ENCODE data around the gene HSCB.
"Not testable (repeated sequence)": the region's sequence is repeated elsewhere in the genome, so short reads cannot be mapped to it uniquely, and the experiment has no call there.

The HSCB gene

DNA sequence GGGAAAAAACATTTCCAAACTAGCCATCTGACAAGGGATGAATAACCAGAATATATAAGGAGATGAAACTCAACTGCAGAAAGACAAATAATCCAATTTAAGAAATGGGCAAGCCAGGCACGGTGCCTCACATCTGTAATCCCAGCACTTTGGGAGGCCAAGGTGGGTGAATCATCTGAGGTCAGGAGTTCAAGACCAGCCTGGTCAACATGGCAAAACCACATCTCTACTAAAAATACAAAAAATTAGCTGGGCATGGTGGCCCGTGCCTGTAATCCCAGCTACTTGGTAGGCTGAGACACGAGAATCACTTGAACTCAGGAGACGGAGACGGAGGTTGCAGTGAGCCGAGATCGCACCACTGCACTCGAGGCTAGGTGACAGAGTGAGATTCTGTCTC is 3.0 kb upstream of the HSCB start:
- H3K9me3 ChIP-seq (ENCODE audit: control insufficient read depth in 5 of 5, low read length in 5 of 5); H3K9ac ChIP-seq (ENCODE audit: low read length in 5 of 5); H3K27me3 ChIP-seq (ENCODE audit: control insufficient read depth in 5 of 5, insufficient read depth in 4 of 5, low read length in 5 of 5); H3K36me3 ChIP-seq (ENCODE audit: control insufficient read depth in 5 of 5, insufficient read depth in 5 of 5, low read length in 5 of 5); H3K4me3 ChIP-seq (ENCODE audit: low read depth in 1 of 5, low read length in 5 of 5); H3K27ac ChIP-seq (ENCODE audit: low read depth, low read length): not testable (repeated sequence)
- H3K4me1 ChIP-seq (ENCODE audit: control insufficient read depth in 5 of 5, insufficient read depth in 5 of 5, low read length in 5 of 5) = peaks cover 2 to 21% (median 13%) of the 10 kb centered on the region in 5 donors

GRCh38 chr22:28741200-28741784 is 547 bp upstream of the HSCB start:
- Histone ChIP-seq H3K4me1 (ENCODE audit: control insufficient read depth in 5 of 5, insufficient read depth in 5 of 5, low read length in 5 of 5) (peaks cover 2 to 21% (median 13%) of the 10 kb centered on the region in 5 donors), H3K9me3 (ENCODE audit: control insufficient read depth in 5 of 5, low read length in 5 of 5) (no peaks in the 10 kb centered on the region), H3K27ac (ENCODE audit: low read depth, low read length) (peak overlapping the region; percentile 99), H3K9ac (ENCODE audit: low read length in 5 of 5) (peak overlapping the region in 3 of 5 donors; percentile 4 to 99 (median 71)), H3K36me3 (ENCODE audit: control insufficient read depth in 5 of 5, insufficient read depth in 5 of 5, low read length in 5 of 5) (peaks cover 5 to 25% (median 15%) of the 10 kb centered on the region in 5 donors), H3K27me3 (ENCODE audit: control insufficient read depth in 5 of 5, insufficient read depth in 4 of 5, low read length in 5 of 5) (no peaks in the 10 kb centered on the region), H3K4me3 (ENCODE audit: low read depth in 1 of 5, low read length in 5 of 5) (peak overlapping the region; percentile 81 to 96 (median 90))

DNA sequence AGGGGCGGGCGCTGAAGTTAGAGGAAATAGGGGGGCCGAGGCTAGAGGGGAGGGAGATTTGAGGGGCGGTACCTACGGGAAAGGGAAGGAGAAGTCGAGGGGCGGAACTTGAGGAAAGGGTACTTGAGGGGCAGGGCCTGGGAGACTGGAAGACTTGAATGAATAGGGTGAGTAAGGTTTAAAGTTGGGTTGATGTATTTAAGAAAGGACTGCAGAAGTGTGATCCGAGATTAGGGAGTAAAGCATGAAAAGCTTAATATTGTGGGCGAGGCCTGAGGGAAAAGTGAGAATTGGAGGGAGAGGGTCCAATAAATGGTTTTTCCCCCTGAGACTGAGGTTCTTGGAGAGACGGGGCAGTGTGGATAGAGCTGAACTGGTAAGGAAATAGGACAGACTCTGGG is 723 bp downstream of the HSCB start:
- H3K9me3 ChIP-seq (ENCODE audit: control insufficient read depth in 5 of 5, low read length in 5 of 5) = no peaks in the 10 kb centered on the region
- H3K27ac ChIP-seq (ENCODE audit: low read depth, low read length) = peak overlapping the region; percentile 99
- H3K36me3 ChIP-seq (ENCODE audit: control insufficient read depth in 5 of 5, insufficient read depth in 5 of 5, low read length in 5 of 5) = peaks cover 7 to 37% (median 24%) of the 10 kb centered on the region in 5 donors
- peak overlapping the region; percentile 60 to 98 (median 89) for H3K9ac ChIP-seq (ENCODE audit: low read length in 5 of 5)
- H3K4me1 ChIP-seq (ENCODE audit: control insufficient read depth in 5 of 5, insufficient read depth in 5 of 5, low read length in 5 of 5) = peaks cover 2 to 21% (median 13%) of the 10 kb centered on the region in 5 donors
- no peaks in the 10 kb centered on the region for H3K27me3 ChIP-seq (ENCODE audit: control insufficient read depth in 5 of 5, insufficient read depth in 4 of 5, low read length in 5 of 5)
- H3K4me3 ChIP-seq (ENCODE audit: low read depth in 1 of 5, low read length in 5 of 5) = peak overlapping the region; percentile 81 to 96 (median 90)

DNA sequence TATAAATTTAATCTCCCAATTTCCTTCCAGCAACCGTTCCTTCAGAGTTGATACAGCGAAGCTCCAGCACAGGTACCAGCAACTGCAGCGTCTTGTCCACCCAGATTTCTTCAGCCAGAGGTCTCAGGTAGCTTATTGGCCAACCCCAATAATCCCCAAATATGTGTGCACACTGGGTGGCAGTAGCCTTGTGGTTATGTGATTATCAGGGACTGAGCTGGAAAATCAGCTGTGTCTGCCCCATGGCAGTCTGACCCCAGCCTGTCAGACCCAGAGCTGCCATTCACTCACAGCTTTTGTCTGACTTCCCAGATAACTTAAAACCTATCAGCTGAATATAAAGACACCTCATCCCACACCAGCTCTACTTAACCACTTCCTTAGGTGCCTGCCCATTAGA is 2.0 kb downstream of the HSCB start:
- peaks cover 2 to 21% (median 13%) of the 10 kb centered on the region in 5 donors for H3K4me1 ChIP-seq (ENCODE audit: control insufficient read depth in 5 of 5, insufficient read depth in 5 of 5, low read length in 5 of 5)
- H3K9me3 ChIP-seq (ENCODE audit: control insufficient read depth in 5 of 5, low read length in 5 of 5) = no peaks in the 10 kb centered on the region
- H3K27ac ChIP-seq (ENCODE audit: low read depth, low read length) = no peak overlapping the region
- H3K9ac ChIP-seq (ENCODE audit: low read length in 5 of 5) = no peak overlapping the region
- peaks cover 8 to 46% (median 29%) of the 10 kb centered on the region in 5 donors for H3K36me3 ChIP-seq (ENCODE audit: control insufficient read depth in 5 of 5, insufficient read depth in 5 of 5, low read length in 5 of 5)
- no peaks in the 10 kb centered on the region for H3K27me3 ChIP-seq (ENCODE audit: control insufficient read depth in 5 of 5, insufficient read depth in 4 of 5, low read length in 5 of 5)
- no peak overlapping the region for H3K4me3 ChIP-seq (ENCODE audit: low read depth in 1 of 5, low read length in 5 of 5)

DNA sequence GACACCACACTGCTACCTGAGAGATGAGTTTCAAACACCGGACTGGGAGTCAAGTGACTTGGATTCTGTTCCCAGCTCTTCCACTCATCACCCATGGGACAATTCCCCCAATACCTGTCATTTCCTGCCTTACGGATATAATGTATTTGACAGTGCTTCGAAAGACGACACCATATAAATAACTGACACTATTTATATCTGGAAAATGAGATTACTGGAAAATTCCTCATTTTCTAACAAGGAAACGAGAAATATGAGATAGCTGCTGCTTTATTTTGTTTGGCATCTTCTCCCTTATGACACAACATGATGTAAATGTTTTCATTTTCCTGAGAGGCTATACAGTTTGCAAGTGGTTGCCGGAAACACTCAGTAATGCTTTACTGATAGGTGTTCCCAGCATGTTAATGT is 8.6 kb downstream of the HSCB start:
- H3K4me1 ChIP-seq (ENCODE audit: control insufficient read depth in 5 of 5, insufficient read depth in 5 of 5, low read length in 5 of 5) = peaks cover 0 to 4% (median 0%) of the 10 kb centered on the region in 5 donors
- H3K9ac ChIP-seq (ENCODE audit: low read length in 5 of 5) = no peak overlapping the region
- H3K27ac ChIP-seq (ENCODE audit: low read depth, low read length) = no peak overlapping the region

GRCh38 chr22:28754512-28754911 is 12.7 kb downstream of the HSCB start:
- not testable (repeated sequence) for H3K4me3 ChIP-seq (ENCODE audit: low read depth in 1 of 5, low read length in 5 of 5); H3K27me3 ChIP-seq (ENCODE audit: control insufficient read depth in 5 of 5, insufficient read depth in 4 of 5, low read length in 5 of 5); H3K4me1 ChIP-seq (ENCODE audit: control insufficient read depth in 5 of 5, insufficient read depth in 5 of 5, low read length in 5 of 5); H3K27ac ChIP-seq (ENCODE audit: low read depth, low read length); H3K9ac ChIP-seq (ENCODE audit: low read length in 5 of 5); H3K9me3 ChIP-seq (ENCODE audit: control insufficient read depth in 5 of 5, low read length in 5 of 5)
- H3K36me3 ChIP-seq (ENCODE audit: control insufficient read depth in 5 of 5, insufficient read depth in 5 of 5, low read length in 5 of 5) = peaks cover 0 to 15% (median under 1%) of the 10 kb centered on the region in 5 donors

More for the DNA sequence above, 8.6 kb downstream of the HSCB start:
- Histone ChIP-seq H3K27me3 (ENCODE audit: control insufficient read depth in 5 of 5, insufficient read depth in 4 of 5, low read length in 5 of 5) (no peaks in the 10 kb centered on the region), H3K36me3 (ENCODE audit: control insufficient read depth in 5 of 5, insufficient read depth in 5 of 5, low read length in 5 of 5) (peaks cover 11 to 42% (median 18%) of the 10 kb centered on the region in 5 donors), H3K9me3 (ENCODE audit: control insufficient read depth in 5 of 5, low read length in 5 of 5) (no peaks in the 10 kb centered on the region), H3K4me3 (ENCODE audit: low read depth in 1 of 5, low read length in 5 of 5) (no peak overlapping the region)

DNA sequence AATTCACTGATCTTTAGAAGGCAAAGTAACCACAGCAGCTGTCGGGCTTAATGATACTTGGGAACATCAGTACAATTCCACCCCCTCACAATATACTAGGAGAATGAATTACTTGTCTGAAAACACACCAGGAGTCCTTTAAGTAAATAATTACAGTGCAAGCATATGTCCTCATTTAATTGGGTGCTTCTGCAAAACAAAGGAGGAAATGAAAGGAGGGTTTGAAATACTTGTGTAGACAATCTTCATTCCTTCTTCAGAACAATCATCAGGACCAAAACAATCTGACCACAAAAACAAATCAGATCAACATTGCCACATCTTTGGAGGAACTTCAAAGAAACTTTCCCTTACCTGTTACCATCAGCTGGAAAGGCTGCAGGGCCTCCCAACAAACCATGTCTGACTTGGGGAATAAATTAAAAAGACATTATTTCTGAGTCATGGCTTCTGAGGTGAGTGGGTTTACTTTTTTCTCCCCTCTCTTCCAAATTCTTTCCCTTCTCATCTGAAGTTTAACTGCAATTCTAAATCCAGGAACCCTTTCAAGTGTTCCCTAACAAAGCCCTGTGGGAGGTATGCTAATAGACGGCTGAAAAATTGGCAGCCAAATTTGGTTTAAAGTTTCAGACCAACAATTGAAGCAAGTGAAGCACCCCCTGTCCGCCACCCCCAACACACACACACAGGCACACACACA is 18.2 kb downstream of the HSCB start:
- H3K4me1 ChIP-seq (ENCODE audit: control insufficient read depth in 5 of 5, insufficient read depth in 5 of 5, low read length in 5 of 5) = no peaks in the 10 kb centered on the region
- H3K27ac ChIP-seq (ENCODE audit: low read depth, low read length) = no peak overlapping the region
- no peak overlapping the region for H3K9ac ChIP-seq (ENCODE audit: low read length in 5 of 5)
- no peaks in the 10 kb centered on the region for H3K27me3 ChIP-seq (ENCODE audit: control insufficient read depth in 5 of 5, insufficient read depth in 4 of 5, low read length in 5 of 5)
- H3K36me3 ChIP-seq (ENCODE audit: control insufficient read depth in 5 of 5, insufficient read depth in 5 of 5, low read length in 5 of 5) = peaks cover 0 to 3% (median 0%) of the 10 kb centered on the region in 5 donors
- H3K9me3 ChIP-seq (ENCODE audit: control insufficient read depth in 5 of 5, low read length in 5 of 5) = no peaks in the 10 kb centered on the region
- no peak overlapping the region for H3K4me3 ChIP-seq (ENCODE audit: low read depth in 1 of 5, low read length in 5 of 5)

DNA sequence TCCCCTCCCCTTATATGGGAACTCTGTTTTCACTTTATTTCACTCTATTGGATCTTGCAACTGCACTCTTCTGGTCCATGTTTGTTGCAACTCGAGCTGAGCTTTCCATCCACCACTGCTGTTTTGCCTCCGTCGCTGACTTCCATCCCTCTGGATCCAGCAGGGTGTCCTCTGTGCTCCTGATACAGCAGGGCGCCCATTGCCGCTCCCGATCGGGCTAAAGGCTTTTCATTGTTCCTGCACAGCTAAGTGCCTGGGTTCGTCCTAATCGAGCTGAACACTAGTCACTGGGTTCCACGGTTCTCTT is 19.6 kb downstream of the HSCB start:
- Histone ChIP-seq H3K4me3 (ENCODE audit: low read depth in 1 of 5, low read length in 5 of 5) (no peak overlapping the region), H3K27ac (ENCODE audit: low read depth, low read length) (no peak overlapping the region)

DNA sequence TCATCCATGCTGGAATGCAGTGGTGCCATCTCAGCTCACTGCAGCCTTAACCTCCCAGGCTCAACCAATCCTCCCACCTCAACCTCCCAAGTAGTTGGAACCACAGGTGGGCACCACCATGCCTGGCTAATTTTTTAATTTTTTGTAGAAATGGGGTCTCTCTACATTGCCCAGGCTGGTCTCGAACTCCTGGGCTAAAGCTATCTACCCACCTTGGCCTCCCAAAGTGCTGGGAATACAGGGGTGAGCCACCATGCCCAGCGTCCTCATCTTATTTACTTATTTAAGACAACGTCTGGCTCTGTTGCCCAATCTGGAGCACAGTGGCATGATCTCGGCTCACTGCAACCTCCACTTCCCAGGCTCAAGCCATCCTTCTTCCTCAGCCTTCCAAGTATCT is 20.2 kb downstream of the HSCB start:
- H3K27ac ChIP-seq (ENCODE audit: low read depth, low read length); H3K9me3 ChIP-seq (ENCODE audit: control insufficient read depth in 5 of 5, low read length in 5 of 5); H3K27me3 ChIP-seq (ENCODE audit: control insufficient read depth in 5 of 5, insufficient read depth in 4 of 5, low read length in 5 of 5); H3K9ac ChIP-seq (ENCODE audit: low read length in 5 of 5); H3K36me3 ChIP-seq (ENCODE audit: control insufficient read depth in 5 of 5, insufficient read depth in 5 of 5, low read length in 5 of 5); H3K4me1 ChIP-seq (ENCODE audit: control insufficient read depth in 5 of 5, insufficient read depth in 5 of 5, low read length in 5 of 5); H3K4me3 ChIP-seq (ENCODE audit: low read depth in 1 of 5, low read length in 5 of 5): not testable (repeated sequence)

More for the DNA sequence above, 19.6 kb downstream of the HSCB start:
- Histone ChIP-seq H3K27me3 (ENCODE audit: control insufficient read depth in 5 of 5, insufficient read depth in 4 of 5, low read length in 5 of 5) (no peaks in the 10 kb centered on the region), H3K9ac (ENCODE audit: low read length in 5 of 5) (no peak overlapping the region), H3K36me3 (ENCODE audit: control insufficient read depth in 5 of 5, insufficient read depth in 5 of 5, low read length in 5 of 5) (peaks cover 0 to 3% (median 0%) of the 10 kb centered on the region in 5 donors), H3K4me1 (ENCODE audit: control insufficient read depth in 5 of 5, insufficient read depth in 5 of 5, low read length in 5 of 5) (no peaks in the 10 kb centered on the region), H3K9me3 (ENCODE audit: control insufficient read depth in 5 of 5, low read length in 5 of 5) (no peaks in the 10 kb centered on the region)

DNA sequence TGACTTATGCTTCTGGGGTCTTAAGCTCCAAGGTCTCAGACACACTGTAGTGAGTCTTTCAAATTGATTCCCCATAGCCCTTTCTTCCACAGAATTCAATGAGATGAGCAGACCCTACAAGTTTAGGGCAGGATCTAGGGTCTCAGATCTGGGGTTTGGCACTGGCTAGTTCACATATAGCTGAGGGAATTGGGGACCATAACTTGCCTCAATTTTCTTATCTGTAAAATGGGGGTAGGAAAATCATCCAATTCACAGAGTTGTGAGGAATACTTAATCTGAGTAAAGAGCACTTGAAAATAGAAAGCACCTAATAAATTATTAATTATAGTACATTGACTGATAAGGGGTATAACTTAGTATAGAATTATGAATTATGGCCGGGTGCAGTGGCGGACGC is 24.8 kb downstream of the HSCB start:
- Histone ChIP-seq H3K36me3 (ENCODE audit: control insufficient read depth in 5 of 5, insufficient read depth in 5 of 5, low read length in 5 of 5) (no peaks in the 10 kb centered on the region), H3K4me3 (ENCODE audit: low read depth in 1 of 5, low read length in 5 of 5) (no peak overlapping the region), H3K27me3 (ENCODE audit: control insufficient read depth in 5 of 5, insufficient read depth in 4 of 5, low read length in 5 of 5) (no peaks in the 10 kb centered on the region), H3K9ac (ENCODE audit: low read length in 5 of 5) (no peak overlapping the region), H3K27ac (ENCODE audit: low read depth, low read length) (no peak overlapping the region), H3K9me3 (ENCODE audit: control insufficient read depth in 5 of 5, low read length in 5 of 5) (peaks cover 0 to 5% (median 0%) of the 10 kb centered on the region in 5 donors), H3K4me1 (ENCODE audit: control insufficient read depth in 5 of 5, insufficient read depth in 5 of 5, low read length in 5 of 5) (no peaks in the 10 kb centered on the region)

All from subcutaneous abdominal adipose tissue (tissue), 5 donors.